Measurements from ENCODE around the gene RELL1. TPM values are rescaled to one million over a fixed set of nuclear protein-coding genes. Genes with fewer than 3 reads are reported as not detected.

The RELL1 gene
- total RNA-seq, 1 experiment from 2014 or later: 45.3 TPM

GRCh38 chr4:37599092-37599790 is 86.9 kb downstream of the RELL1 start:
- H3K27me3 Mint-ChIP-seq (ENCODE audit: insufficient read depth, unreplicated experiment): no peaks in the 10 kb centered on the region
- peak overlapping the region; percentile 36 for H3K4me3 Mint-ChIP-seq (ENCODE audit: unreplicated experiment)
- CTCF ChIA-PET: interaction anchor here (0.5 to 1.2 kb wide), 4 partner anchors 59 to 147 kb away, joined by 3 to 4 read pairs (median 3); partner anchors contain the start of gene RELL1

GRCh38 chr4:37597034-37597433 is 89.1 kb downstream of the RELL1 start:
- POLR2A ChIA-PET: interaction anchor here (1.3 kb wide), 1 partner anchor 90 kb away, joined by 3 read pairs; no protein-coding TSS in a partner anchor
- Mint-ChIP-seq H3K9me3 (ENCODE audit: unreplicated experiment) (no peaks in the 10 kb centered on the region), H3K4me3 (ENCODE audit: unreplicated experiment) (peak overlapping the region; percentile 33), H3K27ac (ENCODE audit: unreplicated experiment) (peak overlapping the region; percentile 84), H3K4me1 (ENCODE audit: low read depth, unreplicated experiment) (peaks cover 45% of the 10 kb centered on the region), H3K27me3 (ENCODE audit: insufficient read depth, unreplicated experiment) (no peaks in the 10 kb centered on the region), H3K36me3 (ENCODE audit: insufficient read depth, unreplicated experiment) (peaks cover 26% of the 10 kb centered on the region)
- intact Hi-C loops (cut with micrococcal nuclease; ENCODE audit: unreplicated experiment): loop anchor here (1.0 to 10.0 kb wide), 3 partner anchors 55 to 438 kb away; no protein-coding TSS in a partner anchor
- BruUV-seq (replicated peaks): no TSS peak
- no peak for TF ChIP-seq CTCF (IDR thresholded peaks at IDR 0.05; ENCODE audit: insufficient read depth in 1 of 2, low read depth in 1 of 2, low read length in 1 of 2, severe bottlenecking in 1 of 2, unreplicated experiment in 1 of 2)
- no peak overlapping the region for H3K4me3 ChIP-seq (ENCODE audit: low read depth, low read length)
- CTCF ChIA-PET: no interaction called here
- no peaks in the 10 kb centered on the region for H3K27me3 ChIP-seq (replicated peaks; ENCODE audit: control insufficient read depth, insufficient read depth, low read length)
- peak; percentile 55 to 77 for DNase-seq
- peaks cover 63% of the 10 kb centered on the region for H3K4me1 ChIP-seq
- no peaks in the 10 kb centered on the region for H3K36me3 ChIP-seq (ENCODE audit: control insufficient read depth, insufficient read depth, low read length)
- H3K9me3 ChIP-seq: no peaks in the 10 kb centered on the region

More at GRCh38 chr4:37599092-37599790, 86.9 kb downstream of the RELL1 start:
- Mint-ChIP-seq H3K36me3 (ENCODE audit: insufficient read depth, unreplicated experiment) (peaks cover 32% of the 10 kb centered on the region), H3K9me3 (ENCODE audit: unreplicated experiment) (no peaks in the 10 kb centered on the region), H3K27ac (ENCODE audit: unreplicated experiment) (peak overlapping the region; percentile 93), H3K4me1 (ENCODE audit: low read depth, unreplicated experiment) (peaks cover 61% of the 10 kb centered on the region)
- DNase-seq: peak; percentile 54 to 67
- H3K4me3 ChIP-seq (ENCODE audit: low read depth, low read length): no peak overlapping the region
- POLR2A ChIA-PET: no interaction called here
- no peaks in the 10 kb centered on the region for H3K9me3 ChIP-seq
- H3K36me3 ChIP-seq (ENCODE audit: control insufficient read depth, insufficient read depth, low read length): no peaks in the 10 kb centered on the region
- no TSS peak for BruUV-seq (replicated peaks)
- peaks cover 80% of the 10 kb centered on the region for H3K4me1 ChIP-seq
- intact Hi-C loops (cut with micrococcal nuclease; ENCODE audit: unreplicated experiment): loop anchor here (10.0 kb wide), 1 partner anchor 436 kb away; no protein-coding TSS in a partner anchor
- no peaks in the 10 kb centered on the region for H3K27me3 ChIP-seq (replicated peaks; ENCODE audit: control insufficient read depth, insufficient read depth, low read length)
- TF ChIP-seq CTCF (IDR thresholded peaks at IDR 0.05; ENCODE audit: insufficient read depth in 1 of 2, low read depth in 1 of 2, low read length in 1 of 2, severe bottlenecking in 1 of 2, unreplicated experiment in 1 of 2): no peak

- no peak overlapping the region for H3K4me3 Mint-ChIP-seq (ENCODE audit: unreplicated experiment)
- no peaks in the 10 kb centered on the region for H3K36me3 ChIP-seq (ENCODE audit: control insufficient read depth, insufficient read depth, low read length)
- no peak for TF ChIP-seq CTCF (IDR thresholded peaks at IDR 0.05; ENCODE audit: insufficient read depth in 1 of 2, low read depth in 1 of 2, low read length in 1 of 2, severe bottlenecking in 1 of 2, unreplicated experiment in 1 of 2)
- intact Hi-C loops (cut with micrococcal nuclease; ENCODE audit: unreplicated experiment): loop anchor here (2.0 to 10.0 kb wide), 2 partner anchors 57 to 439 kb away; no protein-coding TSS in a partner anchor
- DNase-seq: no peak
- H3K9me3 ChIP-seq: no peaks in the 10 kb centered on the region
- H3K27me3 Mint-ChIP-seq (ENCODE audit: insufficient read depth, unreplicated experiment): no peaks in the 10 kb centered on the region
- H3K4me1 ChIP-seq: peaks cover 55% of the 10 kb centered on the region
- no peaks in the 10 kb centered on the region for H3K27me3 ChIP-seq (replicated peaks; ENCODE audit: control insufficient read depth, insufficient read depth, low read length)
- no peak overlapping the region for H3K4me3 ChIP-seq (ENCODE audit: low read depth, low read length)
- BruUV-seq (replicated peaks): no TSS peak
- peaks cover 20% of the 10 kb centered on the region for H3K36me3 Mint-ChIP-seq (ENCODE audit: insufficient read depth, unreplicated experiment)
- POLR2A ChIA-PET: no interaction called here
- CTCF ChIA-PET: no interaction called here
- H3K4me1 Mint-ChIP-seq (ENCODE audit: low read depth, unreplicated experiment): peaks cover 35% of the 10 kb centered on the region
- no peaks in the 10 kb centered on the region for H3K9me3 Mint-ChIP-seq (ENCODE audit: unreplicated experiment)
- no peak overlapping the region for H3K27ac Mint-ChIP-seq (ENCODE audit: unreplicated experiment)
These were observed 90.1 kb downstream of the RELL1 start for GRCh38 chr4:37595875-37596680.

All from Caco-2 (cell line).